ENCODE measurements around the gene PTH2. TPM values are rescaled to one million over a fixed set of nuclear protein-coding genes. Genes with fewer than 3 reads are reported as not detected.
A peak's percentile ranks its signal among the peaks of the same experiment; 100 is the strongest.

PTH2 gene
- total and polyA plus RNA-seq, 10 of the 15 experiments (the other 5 are each of a cell fraction or from before 2014, with no cell fraction given) = not detected

- TF ChIP-seq SMARCA5 (IDR thresholded peaks at IDR 0.05) = 0 out of 2 replicates have a peak, but pooled peaks have one; percentile 6
- TF ChIP-seq MLLT1 (IDR thresholded peaks at IDR 0.05) = peak; percentile 90
- TF ChIP-seq RELB (IDR thresholded peaks at IDR 0.05; ENCODE audit: low read depth) = 0 out of 2 replicates have a peak, but pooled peaks have one; percentile 13
- TF ChIP-seq GABPA (IDR thresholded peaks at IDR 0.05; ENCODE audit: low read depth) = peak; percentile 60
- TF ChIP-seq POLR2AphosphoS2 (IDR thresholded peaks at IDR 0.05; ENCODE audit: low read depth, low read length) = 0 out of 2 replicates have a peak, but pooled peaks have one; percentile 25
- TF ChIP-seq WRNIP1 (IDR thresholded peaks at IDR 0.05; ENCODE audit: borderline replicate concordance, low read depth, low read length) = no peak
- peak; percentile 57; the same call in 1 of the 2 replicates for TF ChIP-seq ZBTB40 (IDR thresholded peaks at IDR 0.05; ENCODE audit: borderline replicate concordance)
- TF ChIP-seq ETV6 (conservative IDR thresholded peaks at IDR 0.05 in 1 of 2, IDR thresholded peaks at IDR 0.05 in 1 of 2; ENCODE audit: borderline replicate concordance in 1 of 2, low read depth in 1 of 2) = no peak
- no peak for TF ChIP-seq ZNF274 (IDR thresholded peaks at IDR 0.05; ENCODE audit: insufficient read depth, insufficient read length)
- no peak for TF ChIP-seq ATF3 (IDR thresholded peaks at IDR 0.05; ENCODE audit: borderline replicate concordance, extremely low read depth, low read depth, low read length)
- no peak; the same call in 1 of the 2 replicates for TF ChIP-seq RAD51 (IDR thresholded peaks at IDR 0.05)
- 0 out of 2 replicates have a peak, but pooled peaks have one; percentile 45 for TF ChIP-seq ATF2 (IDR thresholded peaks at IDR 0.05; ENCODE audit: low read length)
- TF ChIP-seq NR2C1 (IDR thresholded peaks at IDR 0.05) = no peak
- TF ChIP-seq ESRRA (IDR thresholded peaks at IDR 0.05; ENCODE audit: low read length) = no peak; the same call in 1 of the 2 replicates
- TF ChIP-seq ZBED1 (IDR thresholded peaks at IDR 0.05; ENCODE audit: borderline replicate concordance) = no peak
- peak; percentile 61 to 69; a peak in 1 of 4 replicates for TF ChIP-seq IKZF2 (IDR thresholded peaks at IDR 0.05)
- TF ChIP-seq SRF (IDR thresholded peaks at IDR 0.05; ENCODE audit: low read depth in 2 of 2, low read length in 2 of 2) = no peak
- peak; percentile 64 for TF ChIP-seq IKZF1 (conservative IDR thresholded peaks at IDR 0.05)
- TF ChIP-seq PBX3 (IDR thresholded peaks at IDR 0.05; ENCODE audit: insufficient replicate concordance, low read depth, low read length) = no peak
- 0 out of 2 replicates have a peak, but pooled peaks have one; percentile 18 for TF ChIP-seq CREM (IDR thresholded peaks at IDR 0.05; ENCODE audit: low read depth)
These were observed 30.6 kb upstream of the PTH2 start (continued) for GRCh38 chr19:49453757-49454240.

All from GM12878 (cell line).